SU-DHL-6 (cell line): ENCODE measurements around the gene BAIAP2L2.
A peak's percentile ranks its signal among the peaks of the same experiment; 100 is the strongest.

ENCODE experiments used
- H2AFZ ChIP-seq: fragments of 200-600 bp; sonication (generic); 2 replicates; pipeline ENCODE4 v1.6.1; 2014; ENCODE audit warnings: low read depth, mild to moderate bottlenecking, moderate library complexity, mixed read lengths, antibody characterized with exemption, low read length; ENCODE audit not compliant: severe bottlenecking
- H3F3A ChIP-seq: fragments of 200-600 bp; shearing (Covaris generic); 2 replicates; pipeline ENCODE4 v1.6.0; 2016; ENCODE audit warnings: antibody characterized with exemption, mild to moderate bottlenecking; ENCODE audit not compliant: insufficient read depth
- H3K27ac ChIP-seq: fragments of 200-600 bp; sonication (generic); 2 replicates; pipeline ENCODE4 v1.5.1; 2016; ENCODE audit warnings: low read depth, mild to moderate bottlenecking, low read length, moderate library complexity, mixed read lengths
- H3K27me3 ChIP-seq: fragments of 200-600 bp; sonication (generic), shearing (Covaris generic); 2 replicates; pipeline ENCODE4 v1.6.0; 2014; ENCODE audit warnings: mild to moderate bottlenecking, low read length
- H3K36me3 ChIP-seq: fragments of 200-600 bp; sonication (generic); 2 replicates; pipeline ENCODE4 v1.6.1; 2014; ENCODE audit warnings: mild to moderate bottlenecking, low read length, mixed read lengths
- H3K4me2 ChIP-seq: fragments of 300-600, 200-600 bp; shearing (Covaris generic), sonication (generic); 2 replicates; pipeline ENCODE4 v1.6.0; 2014; ENCODE audit warnings: low read length, low read depth, mild to moderate bottlenecking; ENCODE audit not compliant: poor library complexity, severe bottlenecking
- H3K4me3 ChIP-seq: fragments of 200-600 bp; sonication (generic); 2 replicates; pipeline ENCODE4 v1.5.1; 2014; ENCODE audit warnings: antibody characterized with exemption, low read length, mild to moderate bottlenecking, mixed read lengths; ENCODE audit not compliant: insufficient read depth, poor library complexity, severe bottlenecking
- H3K79me2 ChIP-seq: fragments of 200-600 bp; sonication (generic); 2 replicates; pipeline ENCODE4 v1.6.1; 2014; ENCODE audit warnings: mild to moderate bottlenecking, low read length, moderate library complexity; ENCODE audit not compliant: insufficient read depth
- H3K9ac ChIP-seq: fragments of 200-600 bp; sonication (generic); 2 replicates; pipeline ENCODE4 v1.7.0; 2014; ENCODE audit warnings: mild to moderate bottlenecking, low read length
- H3K9me2 ChIP-seq: fragments of 200-600 bp; sonication (generic); replicated peaks from 2 replicates; pipeline ENCODE4 v1.6.1; 2014; ENCODE audit warnings: low read length; ENCODE audit not compliant: insufficient read depth
- H3K9me3 ChIP-seq: fragments of 200-600 bp; sonication (generic); 2 replicates; pipeline ENCODE4 v1.6.1; 2014; ENCODE audit warnings: low read length, mixed read lengths; ENCODE audit not compliant: insufficient read depth
- H4K20me1 ChIP-seq: fragments of 200-600 bp; sonication (generic); 2 replicates; pipeline ENCODE4 v1.6.1; 2014; ENCODE audit warnings: low read depth, mild to moderate bottlenecking, antibody characterized with exemption, low read length, moderate library complexity, mixed read lengths
- EZH2phosphoT487 ChIP-seq: fragments of 200-600 bp; sonication (generic), shearing (Covaris generic); conservative IDR thresholded peaks from 2 replicates; pipeline ENCODE4 v1.6.1; 2018; ENCODE audit warnings: mild to moderate bottlenecking, antibody characterized with exemption, low read length, moderate library complexity, mixed read lengths
- TF ChIP-seq, protein P1 (sequence below): fragments of 200-600 bp; sonication (generic); IDR thresholded peaks from one replicate; pipeline ENCODE4 v1.5.1; 2017; ENCODE audit warnings: antibody characterized with exemption, mild to moderate bottlenecking, low read length, moderate library complexity; ENCODE audit not compliant: insufficient read depth, poor library complexity, severe bottlenecking

Gene BAIAP2L2

DNA sequence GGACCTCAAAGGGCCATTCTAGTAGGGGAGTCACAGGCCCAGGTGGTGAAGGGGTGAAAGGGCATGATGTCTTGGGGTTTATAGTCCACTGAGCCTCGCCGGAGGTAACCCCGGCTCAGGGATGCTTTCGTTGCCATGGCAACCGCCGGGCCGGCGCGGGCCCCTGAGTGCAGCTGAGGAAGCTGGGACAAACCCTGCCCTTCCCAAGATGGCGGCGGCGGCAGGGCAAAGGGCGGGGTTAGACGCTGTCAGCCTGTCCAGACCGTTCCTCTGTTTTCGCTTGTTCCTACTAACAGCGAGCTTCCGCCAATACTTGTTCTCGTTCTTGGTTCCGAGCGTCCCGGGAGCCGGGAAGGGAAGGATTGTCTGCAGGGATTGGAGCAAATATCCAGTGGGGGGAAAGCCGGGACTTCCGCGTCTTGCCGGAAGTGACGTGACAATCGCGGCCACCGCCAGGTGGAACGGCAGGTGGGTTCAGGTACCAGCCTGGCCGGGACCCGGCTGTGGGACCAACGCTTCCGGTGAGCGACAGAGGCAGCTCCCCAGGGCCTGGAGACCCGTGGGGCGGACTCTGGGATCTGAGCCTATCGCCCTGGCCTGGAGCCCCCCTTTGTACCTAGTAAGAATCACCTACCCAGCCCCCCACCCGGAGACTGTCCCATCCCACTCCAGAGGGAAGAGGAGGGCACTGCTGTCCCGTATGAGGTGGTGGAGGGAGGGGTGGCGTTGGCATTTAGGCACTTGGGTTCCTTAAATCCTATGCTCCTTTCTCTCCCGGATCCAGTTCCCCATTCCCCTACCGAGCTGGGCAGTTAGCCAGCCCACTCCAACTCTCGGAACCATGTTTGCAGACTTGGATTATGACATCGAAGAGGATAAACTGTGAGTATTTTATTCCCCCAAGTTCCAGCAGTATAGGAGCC is 53.3 kb downstream of the BAIAP2L2 start, which contains the start of gene PICK1:
Gene PICK1, plus strand, starts transcription at position 436 of the 923 bp plus-strand sequence. Its CDS starts 406 bp downstream, at position 842.
- H3K27ac ChIP-seq, result peak within 1 kb of the TSS; percentile 60
- H3K9me3 ChIP-seq, result no peaks in the 10 kb centered on the region
- no peaks in the 10 kb centered on the region for H3K79me2 ChIP-seq
- TF ChIP-seq, protein P1, sequence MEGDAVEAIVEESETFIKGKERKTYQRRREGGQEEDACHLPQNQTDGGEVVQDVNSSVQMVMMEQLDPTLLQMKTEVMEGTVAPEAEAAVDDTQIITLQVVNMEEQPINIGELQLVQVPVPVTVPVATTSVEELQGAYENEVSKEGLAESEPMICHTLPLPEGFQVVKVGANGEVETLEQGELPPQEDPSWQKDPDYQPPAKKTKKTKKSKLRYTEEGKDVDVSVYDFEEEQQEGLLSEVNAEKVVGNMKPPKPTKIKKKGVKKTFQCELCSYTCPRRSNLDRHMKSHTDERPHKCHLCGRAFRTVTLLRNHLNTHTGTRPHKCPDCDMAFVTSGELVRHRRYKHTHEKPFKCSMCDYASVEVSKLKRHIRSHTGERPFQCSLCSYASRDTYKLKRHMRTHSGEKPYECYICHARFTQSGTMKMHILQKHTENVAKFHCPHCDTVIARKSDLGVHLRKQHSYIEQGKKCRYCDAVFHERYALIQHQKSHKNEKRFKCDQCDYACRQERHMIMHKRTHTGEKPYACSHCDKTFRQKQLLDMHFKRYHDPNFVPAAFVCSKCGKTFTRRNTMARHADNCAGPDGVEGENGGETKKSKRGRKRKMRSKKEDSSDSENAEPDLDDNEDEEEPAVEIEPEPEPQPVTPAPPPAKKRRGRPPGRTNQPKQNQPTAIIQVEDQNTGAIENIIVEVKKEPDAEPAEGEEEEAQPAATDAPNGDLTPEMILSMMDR, result no peak
- no peak for TF ChIP-seq EZH2phosphoT487
- no peaks in the 10 kb centered on the region for H3K9me2 ChIP-seq
- H3K36me3 ChIP-seq, result no peaks in the 10 kb centered on the region
- H3K4me2 ChIP-seq, result peak within 1 kb of the TSS; percentile 65
- H4K20me1 ChIP-seq, result no peaks in the 10 kb centered on the region
- H2AFZ ChIP-seq, result peak within 1 kb of the TSS; percentile 98
- H3F3A ChIP-seq, result peaks cover 3% of the 10 kb centered on the region; the same call in 1 of the 2 replicates
- peak within 1 kb of the TSS; percentile 56 for H3K9ac ChIP-seq
- peak within 1 kb of the TSS; percentile 68 for H3K4me3 ChIP-seq
- no peaks in the 10 kb centered on the region for H3K27me3 ChIP-seq

DNA sequence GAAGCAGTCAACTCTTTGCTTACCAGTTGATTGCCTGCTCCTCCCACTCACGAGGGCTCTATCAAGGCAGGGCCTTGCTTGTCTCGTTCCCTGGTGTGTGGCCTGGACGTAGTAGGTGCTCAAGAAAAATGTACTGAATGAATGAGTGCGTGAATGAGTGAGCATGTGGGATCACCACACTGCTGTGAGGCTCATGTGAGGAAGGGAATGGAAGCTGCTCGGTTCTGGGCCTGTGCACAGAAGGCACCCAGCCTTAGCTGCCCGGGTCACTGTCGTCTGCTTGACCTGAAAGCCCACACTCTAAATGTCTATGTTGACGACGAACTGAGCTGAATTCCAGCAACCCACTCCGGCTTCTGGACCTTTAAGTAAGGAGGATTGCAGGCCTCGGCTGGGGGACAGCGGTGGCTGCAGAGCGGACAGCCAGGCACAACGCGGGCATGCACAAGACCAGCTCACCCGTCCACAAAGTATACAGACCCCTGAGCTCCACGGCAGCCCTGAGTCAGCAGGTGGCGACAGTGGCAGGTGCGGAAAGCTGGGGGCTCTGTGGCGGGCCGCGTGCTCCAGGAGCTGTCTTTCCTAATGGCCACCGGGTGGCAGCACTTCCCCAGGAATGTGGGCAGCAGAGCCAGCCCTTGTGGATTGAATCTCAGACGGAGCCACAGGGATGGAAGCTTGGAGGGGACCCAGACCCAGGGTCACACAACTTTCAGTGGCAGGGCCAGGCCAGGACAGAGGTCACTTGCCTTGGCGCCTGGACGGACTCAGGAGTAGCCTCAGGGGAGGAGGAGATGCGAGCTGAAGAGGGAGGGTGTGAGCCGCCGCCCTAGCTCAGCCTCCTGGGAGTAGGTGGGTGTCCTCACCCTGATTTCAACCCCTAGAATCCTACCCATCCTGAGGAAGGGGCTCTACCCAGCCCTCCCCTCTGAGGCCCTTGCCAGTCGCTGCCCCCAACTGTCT is 58.3 kb downstream of the BAIAP2L2 start:
- H2AFZ ChIP-seq, result no peak overlapping the region

DNA sequence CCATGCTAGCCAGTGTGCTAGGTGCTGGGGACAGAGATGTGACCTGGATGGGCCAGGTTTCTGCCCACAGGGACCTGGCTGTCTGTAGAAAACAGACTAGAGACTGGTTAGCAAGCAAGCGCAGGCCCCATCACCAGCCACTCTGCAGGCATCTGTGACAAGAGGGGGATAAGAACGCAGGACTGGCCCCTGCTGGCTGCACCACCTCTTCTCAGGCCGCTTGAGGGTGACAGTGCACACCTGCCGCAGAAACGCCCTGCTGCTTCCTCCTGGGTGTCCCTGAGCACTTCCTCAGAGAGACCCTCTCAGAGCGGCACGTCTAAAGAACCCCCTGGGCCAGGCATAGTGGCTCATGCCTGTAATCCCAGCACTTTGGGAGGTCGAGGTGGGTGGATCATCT is 59.2 kb downstream of the BAIAP2L2 start:
- Histone ChIP-seq H3K4me3 (no peak overlapping the region), H3K79me2 (no peaks in the 10 kb centered on the region), H3K27me3 (no peaks in the 10 kb centered on the region), H2AFZ (no peak overlapping the region), H3K9me3 (no peaks in the 10 kb centered on the region), H3K27ac (no peak overlapping the region), H3K36me3 (no peaks in the 10 kb centered on the region), H3F3A (no peaks in the 10 kb centered on the region), H3K9me2 (no peaks in the 10 kb centered on the region), H3K4me2 (no peak overlapping the region), H3K9ac (no peak overlapping the region), H4K20me1 (no peaks in the 10 kb centered on the region)
- no peak for TF ChIP-seq EZH2phosphoT487
- TF ChIP-seq, protein P1, result no peak

More for the DNA sequence above, 58.3 kb downstream of the BAIAP2L2 start:
- Histone ChIP-seq H3K27me3 (no peaks in the 10 kb centered on the region), H4K20me1 (no peaks in the 10 kb centered on the region), H3K9me2 (no peaks in the 10 kb centered on the region), H3K27ac (no peak overlapping the region), H3K79me2 (no peaks in the 10 kb centered on the region), H3K9ac (no peak overlapping the region), H3F3A (no peaks in the 10 kb centered on the region), H3K9me3 (no peaks in the 10 kb centered on the region), H3K36me3 (no peaks in the 10 kb centered on the region), H3K4me2 (no peak overlapping the region), H3K4me3 (no peak overlapping the region)
- no peak for TF ChIP-seq EZH2phosphoT487
- TF ChIP-seq, protein P1, result peak; percentile 98
